GM21447 (cell line): ENCODE results near the gene HSD17B3.
"Not testable (repeated sequence)": the region's sequence is repeated elsewhere in the genome, so short reads cannot be mapped to it uniquely, and the experiment has no call there.

Experiments used
- ATAC-seq: cut with Tn5 transposase; IDR thresholded peaks from one replicate; pipeline ENCODE4 v1.9.1; 2021; ENCODE audit not compliant: unreplicated experiment

Gene HSD17B3

GRCh38 chr9:96302021-96302420 lies at the start of gene HSD17B3:
Gene HSD17B3, minus strand, starts transcription at chr9:96302176. Its CDS starts 72 bp downstream, at chr9:96302104.
- ATAC-seq = no peak

- no peak for ATAC-seq
These were observed 48.9 kb upstream of the HSD17B3 start for GRCh38 chr9:96350866-96351265.

GRCh38 chr9:96348261-96348660 lies 46.3 kb upstream of the HSD17B3 start:
- no peak for ATAC-seq

- no peak for ATAC-seq
These were observed 43.6 kb upstream of the HSD17B3 start for GRCh38 chr9:96345551-96345950.

GRCh38 chr9:96344458-96345180 lies 42.6 kb upstream of the HSD17B3 start:
- no peak for ATAC-seq

- no peak for ATAC-seq
These were observed 41.8 kb upstream of the HSD17B3 start for GRCh38 chr9:96343515-96344360.

GRCh38 chr9:96342571-96343245 lies 40.7 kb upstream of the HSD17B3 start:
- no peak for ATAC-seq

GRCh38 chr9:96340707-96341106 lies 38.7 kb upstream of the HSD17B3 start:
- no peak for ATAC-seq

- no peak for ATAC-seq
These were observed 36.3 kb upstream of the HSD17B3 start for GRCh38 chr9:96338299-96338698.

- no peak for ATAC-seq
These were observed 32.0 kb upstream of the HSD17B3 start for GRCh38 chr9:96333958-96334357.

- no peak for ATAC-seq
These were observed 29.4 kb upstream of the HSD17B3 start for GRCh38 chr9:96331236-96331947.

GRCh38 chr9:96327694-96328352 lies 25.8 kb upstream of the HSD17B3 start:
- no peak for ATAC-seq

- ATAC-seq = no peak
These were observed 21.2 kb upstream of the HSD17B3 start for GRCh38 chr9:96323169-96323568.

GRCh38 chr9:96322736-96323135 lies 20.8 kb upstream of the HSD17B3 start:
- ATAC-seq = not testable (repeated sequence)

- ATAC-seq = not testable (repeated sequence)
These were observed 20.2 kb upstream of the HSD17B3 start for GRCh38 chr9:96322210-96322609.

- ATAC-seq = no peak
These were observed 19.5 kb upstream of the HSD17B3 start for GRCh38 chr9:96321515-96321914.

- no peak for ATAC-seq
These were observed 18.8 kb upstream of the HSD17B3 start for GRCh38 chr9:96320749-96321280.

- no peak for ATAC-seq
These were observed 17.1 kb upstream of the HSD17B3 start for GRCh38 chr9:96318921-96319565.

- ATAC-seq = no peak
These were observed 15.5 kb upstream of the HSD17B3 start for GRCh38 chr9:96317335-96317980.
